ENCODE data around the gene KIF3A.
A peak's percentile ranks its signal among the peaks of the same experiment; 100 is the strongest.

Gene KIF3A

GRCh38 chr5:132677682-132678400 lies 59.5 kb downstream of the KIF3A start:
- no peak for DNase-seq (ENCODE audit: low read depth)

GRCh38 chr5:132677191-132677590 lies 60.2 kb downstream of the KIF3A start:
- DNase-seq (ENCODE audit: low read depth): peak; percentile 59

GRCh38 chr5:132675936-132676689 lies 61.2 kb downstream of the KIF3A start:
- no peak for DNase-seq (ENCODE audit: low read depth)

- peak; percentile 64 for DNase-seq (ENCODE audit: low read depth)
Observed at GRCh38 chr5:132674671-132675506, 62.5 kb downstream of the KIF3A start.

- DNase-seq (ENCODE audit: low read depth): no peak
Observed at GRCh38 chr5:132673939-132674630, 63.3 kb downstream of the KIF3A start, which contains the start of gene IL4. IL4 (plus strand) TSS chr5:132673989; CDS start chr5:132674051, 62 bp downstream.

GRCh38 chr5:132673488-132673887 lies 63.9 kb downstream of the KIF3A start:
- no peak for DNase-seq (ENCODE audit: low read depth)

- no peak for DNase-seq (ENCODE audit: low read depth)
Observed at GRCh38 chr5:132671000-132671399, 66.3 kb downstream of the KIF3A start.

GRCh38 chr5:132669966-132670882 lies 67.1 kb downstream of the KIF3A start:
- no peak for DNase-seq (ENCODE audit: low read depth)

- no peak for DNase-seq (ENCODE audit: low read depth)
Observed at GRCh38 chr5:132669455-132669820, 67.9 kb downstream of the KIF3A start.

GRCh38 chr5:132668706-132669454 lies 68.5 kb downstream of the KIF3A start:
- no peak for DNase-seq (ENCODE audit: low read depth)

GRCh38 chr5:132667761-132668705 lies 69.3 kb downstream of the KIF3A start:
- DNase-seq (ENCODE audit: low read depth): no peak

GRCh38 chr5:132667309-132667708 lies 70.0 kb downstream of the KIF3A start:
- DNase-seq (ENCODE audit: low read depth): no peak

- DNase-seq (ENCODE audit: low read depth): no peak
Observed at GRCh38 chr5:132666310-132667123, 70.8 kb downstream of the KIF3A start.

- DNase-seq (ENCODE audit: low read depth): no peak
Observed at GRCh38 chr5:132665574-132666080, 71.7 kb downstream of the KIF3A start.

- no peak for DNase-seq (ENCODE audit: low read depth)
Observed at GRCh38 chr5:132664696-132665209, 72.6 kb downstream of the KIF3A start.

GRCh38 chr5:132663771-132664695 lies 73.3 kb downstream of the KIF3A start:
- no peak for DNase-seq (ENCODE audit: low read depth)

Data from HS-27A (cell line).